PFSK-1 (cell line): ENCODE data around the gene RAG2.

Experiments used
- FOXP2 ChIP-seq: optimal IDR thresholded peaks from 2 replicates; pipeline ENCODE3; 2011; ENCODE audit warnings: borderline replicate concordance, control low read depth, inconsistent platforms; ENCODE audit not compliant: insufficient read depth; ENCODE audit errors: extremely low read length, extremely low read depth
- POLR2AphosphoS5 ChIP-seq: IDR thresholded peaks from 2 replicates; pipeline ENCODE4 v1.6.1; 2012; ENCODE audit warnings: low read depth, mild to moderate bottlenecking, control low read depth, low read length, moderate library complexity
- SIN3A ChIP-seq: IDR thresholded peaks from 2 replicates; pipeline ENCODE4 v1.6.1; 2012; ENCODE audit warnings: mild to moderate bottlenecking, low read length, moderate library complexity, borderline replicate concordance; ENCODE audit not compliant: insufficient read depth
- TAF1 ChIP-seq: IDR thresholded peaks from 2 replicates; pipeline ENCODE4 v1.6.1; 2012; ENCODE audit warnings: low read length, control low read depth, borderline replicate concordance; ENCODE audit not compliant: insufficient read depth
- TF ChIP-seq, protein P1 (sequence below), 2 experiments: IDR thresholded peaks; 2 replicates each; pipeline versions ENCODE4 v1.6.1 to v1.8.0; 2011 to 2012; ENCODE audit warnings: low read depth in 2 of 2, low read length in 2 of 2, control low read depth in 1 of 2, inconsistent platforms in 1 of 2, mild to moderate bottlenecking in 1 of 2, moderate library complexity in 1 of 2; ENCODE audit not compliant: insufficient read depth in 1 of 2

- TF ChIP-seq SIN3A: no peak
- TF ChIP-seq POLR2AphosphoS5: no peak
- no peak for TF ChIP-seq TAF1
- TF ChIP-seq, protein P1, sequence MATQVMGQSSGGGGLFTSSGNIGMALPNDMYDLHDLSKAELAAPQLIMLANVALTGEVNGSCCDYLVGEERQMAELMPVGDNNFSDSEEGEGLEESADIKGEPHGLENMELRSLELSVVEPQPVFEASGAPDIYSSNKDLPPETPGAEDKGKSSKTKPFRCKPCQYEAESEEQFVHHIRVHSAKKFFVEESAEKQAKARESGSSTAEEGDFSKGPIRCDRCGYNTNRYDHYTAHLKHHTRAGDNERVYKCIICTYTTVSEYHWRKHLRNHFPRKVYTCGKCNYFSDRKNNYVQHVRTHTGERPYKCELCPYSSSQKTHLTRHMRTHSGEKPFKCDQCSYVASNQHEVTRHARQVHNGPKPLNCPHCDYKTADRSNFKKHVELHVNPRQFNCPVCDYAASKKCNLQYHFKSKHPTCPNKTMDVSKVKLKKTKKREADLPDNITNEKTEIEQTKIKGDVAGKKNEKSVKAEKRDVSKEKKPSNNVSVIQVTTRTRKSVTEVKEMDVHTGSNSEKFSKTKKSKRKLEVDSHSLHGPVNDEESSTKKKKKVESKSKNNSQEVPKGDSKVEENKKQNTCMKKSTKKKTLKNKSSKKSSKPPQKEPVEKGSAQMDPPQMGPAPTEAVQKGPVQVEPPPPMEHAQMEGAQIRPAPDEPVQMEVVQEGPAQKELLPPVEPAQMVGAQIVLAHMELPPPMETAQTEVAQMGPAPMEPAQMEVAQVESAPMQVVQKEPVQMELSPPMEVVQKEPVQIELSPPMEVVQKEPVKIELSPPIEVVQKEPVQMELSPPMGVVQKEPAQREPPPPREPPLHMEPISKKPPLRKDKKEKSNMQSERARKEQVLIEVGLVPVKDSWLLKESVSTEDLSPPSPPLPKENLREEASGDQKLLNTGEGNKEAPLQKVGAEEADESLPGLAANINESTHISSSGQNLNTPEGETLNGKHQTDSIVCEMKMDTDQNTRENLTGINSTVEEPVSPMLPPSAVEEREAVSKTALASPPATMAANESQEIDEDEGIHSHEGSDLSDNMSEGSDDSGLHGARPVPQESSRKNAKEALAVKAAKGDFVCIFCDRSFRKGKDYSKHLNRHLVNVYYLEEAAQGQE (IDR thresholded peaks at IDR 0.05; ENCODE audit: insufficient read depth in 1 of 2, low read depth in 2 of 2, low read length in 2 of 2): no peak
- no peak for TF ChIP-seq FOXP2
Measured at GRCh38 chr11:36608491-36609199, 10.6 kb upstream of the RAG2 start.
